Liver (tissue), 9 donors: ENCODE measurements around the gene ATAD1. TPM values are rescaled to one million over a fixed set of nuclear protein-coding genes. Genes with fewer than 3 reads are reported as not detected.

Experiments used
- DNase-seq: peaks from one replicate; pipeline ENCODE4 v3.0.0-alpha.2; 2017; ENCODE audit warnings: low spot score
- H3K27ac ChIP-seq, 2 donors: one replicate each; pipeline ENCODE4 v1.7.0; 2013; ENCODE audit warnings: inconsistent platforms in 2 of 2, low read length in 2 of 2, control low read depth in 1 of 2, low read depth in 1 of 2, mild to moderate bottlenecking in 1 of 2
- H3K27me3 ChIP-seq, 4 donors: one replicate each; pipeline versions ENCODE4 v1.6.1 to v1.7.0; 2013; ENCODE audit warnings: low read length in 3 of 4, inconsistent platforms in 1 of 4, mild to moderate bottlenecking in 1 of 4, moderate library complexity in 1 of 4; ENCODE audit not compliant: control insufficient read depth in 4 of 4, insufficient read depth in 4 of 4
- H3K36me3 ChIP-seq, 4 donors: one replicate each; pipeline versions ENCODE4 v1.6.1 to v1.7.0; 2013; ENCODE audit warnings: low read length in 3 of 4, mild to moderate bottlenecking in 3 of 4, low read depth in 1 of 4, moderate library complexity in 1 of 4; ENCODE audit not compliant: control insufficient read depth in 4 of 4, insufficient read depth in 3 of 4
- H3K4me1 ChIP-seq, 4 donors: one replicate each; pipeline versions ENCODE4 v1.6.1 to v1.7.0; 2013; ENCODE audit warnings: low read length in 3 of 4, mild to moderate bottlenecking in 3 of 4, moderate library complexity in 1 of 4; ENCODE audit not compliant: control insufficient read depth in 4 of 4, insufficient read depth in 4 of 4
- H3K4me3 ChIP-seq, 3 donors: one replicate each; pipeline versions ENCODE4 v1.6.1 to v1.7.0; 2013; ENCODE audit warnings: low read length in 3 of 3, control low read depth in 1 of 3, low read depth in 1 of 3, mild to moderate bottlenecking in 1 of 3
- H3K9ac ChIP-seq, 2 donors: one replicate each; pipeline ENCODE4 v1.7.0; 2013; ENCODE audit warnings: low read length in 2 of 2, mild to moderate bottlenecking in 2 of 2, moderate library complexity in 2 of 2, control low read depth in 1 of 2, low read depth in 1 of 2
- H3K9me3 ChIP-seq, 4 donors: one replicate each; pipeline versions ENCODE4 v1.6.1 to v1.7.0; 2013; ENCODE audit warnings: low read length in 3 of 4; ENCODE audit not compliant: control insufficient read depth in 4 of 4
- ATF3 ChIP-seq: IDR thresholded peaks from 2 replicates; pipeline ENCODE4 v1.6.1; 2016; ENCODE audit warnings: antibody characterized with exemption
- EGR1 ChIP-seq, 2 donors: IDR thresholded peaks; 2 replicates each; pipeline ENCODE4 v1.6.1; 2016 to 2018; ENCODE audit warnings: antibody characterized with exemption in 2 of 2, low read depth in 2 of 2
- FOXA1 ChIP-seq: IDR thresholded peaks from 2 replicates; pipeline ENCODE4 v1.6.1; 2016; ENCODE audit warnings: antibody characterized with exemption
- HNF4A ChIP-seq, 2 donors: conservative IDR thresholded peaks; 2 replicates each; pipeline ENCODE4 v1.6.1; 2016; ENCODE audit warnings: antibody characterized with exemption in 2 of 2, mild to moderate bottlenecking in 2 of 2
- HNF4G ChIP-seq: IDR thresholded peaks from 2 replicates; pipeline ENCODE4 v1.6.1; 2016; ENCODE audit warnings: antibody characterized with exemption
- JUND ChIP-seq, 2 donors: IDR thresholded peaks; 2 replicates each; pipeline ENCODE4 v1.6.1; 2016; ENCODE audit warnings: antibody characterized with exemption in 2 of 2
- NR2F2 ChIP-seq: IDR thresholded peaks from 2 replicates; pipeline ENCODE4 v1.6.1; 2016; ENCODE audit warnings: antibody characterized with exemption
- RAD21 ChIP-seq, 2 donors: IDR thresholded peaks; 2 replicates each; pipeline ENCODE4 v1.6.1; 2016; ENCODE audit warnings: antibody characterized with exemption in 2 of 2, mild to moderate bottlenecking in 2 of 2
- RXRA ChIP-seq, 2 donors: IDR thresholded peaks; 2 replicates each; pipeline ENCODE4 v1.6.1; 2017 to 2018; ENCODE audit warnings: antibody characterized with exemption in 2 of 2, mild to moderate bottlenecking in 1 of 2
- TAF1 ChIP-seq: conservative IDR thresholded peaks from 2 replicates; pipeline ENCODE4 v1.6.1; 2016; ENCODE audit warnings: antibody characterized with exemption, mild to moderate bottlenecking
- YY1 ChIP-seq: IDR thresholded peaks from 2 replicates; pipeline ENCODE4 v1.6.1; 2016; ENCODE audit warnings: antibody characterized with exemption, mild to moderate bottlenecking
- WGBS: extraction: QIAGEN DNeasy Blood & Tissue Kit; methylation state at CpG from one replicate; pipeline ENCODE4 v1.1.7; 2013; 5-methylcytosine and 5-hydroxymethylcytosine counted together
- polyA plus RNA-seq, 2 donors: library from polyadenylated mRNA; stranded (reverse) in 1 of 2; unstranded in 1 of 2; fragments of 200-250 nt in 1 of 2; fragments of >200 nt in 1 of 2; fragmentation: Nextera tagmentation in 1 of 2; extraction: Ambion mirVana in 1 of 2; gene quantifications; one replicate each; pipeline versions ENCODE4 v1.2.1 to v1.2.3, GENCODE V29; 2013 to 2015
- total RNA-seq, 2 donors: library from RNA; depleted of rRNA; stranded (reverse); fragments of >200 nt; gene quantifications; one replicate each; pipeline ENCODE4 v1.2.3, GENCODE V29; 2014
- TF ChIP-seq, protein P1 (sequence below): IDR thresholded peaks from 2 replicates; pipeline ENCODE4 v1.6.1; 2016; ENCODE audit warnings: antibody characterized with exemption, mild to moderate bottlenecking
- TF ChIP-seq, protein P2 (sequence below): fragments of 150-350 bp; IDR thresholded peaks from 2 replicates; pipeline ENCODE4 v1.5.1; 2017; ENCODE audit warnings: improper control_type of control experiment, low read depth, low read length; ENCODE audit not compliant: missing input control
- donor health status: healthy.
- donor health status: healthy.
- donor health status: healthy.
- donor health status: healthy.
- donor health status: healthy.

The ATAD1 gene
- total and polyA plus RNA-seq, 4 donors = 12.6 to 33.4 (median 13.1) TPM

DNA sequence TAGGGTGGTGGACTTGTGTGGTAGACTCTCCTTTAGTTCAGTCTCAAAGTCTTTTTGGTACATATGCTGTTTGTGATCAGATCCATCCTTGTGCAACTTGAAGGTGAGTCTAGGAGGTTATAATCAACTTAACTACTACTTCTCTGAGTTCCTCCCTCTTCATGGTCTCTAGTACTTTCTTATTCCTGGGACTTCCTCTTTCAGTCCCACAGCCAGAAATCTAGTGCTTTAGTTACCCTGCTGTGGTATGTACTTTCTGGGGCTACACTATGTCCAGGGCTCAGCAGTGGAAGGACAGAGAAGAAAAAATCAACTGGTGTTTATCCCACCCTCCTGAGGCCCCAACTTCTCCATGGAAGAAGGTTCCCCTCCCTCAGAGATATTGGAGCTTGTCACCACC is 19.4 kb upstream of the ATAD1 start:
- no peak for DNase-seq
- no peak overlapping the region for H3K27ac ChIP-seq
- no peaks in the 10 kb centered on the region for H3K4me1 ChIP-seq
- TF ChIP-seq NR2F2 = no peak
- TF ChIP-seq, protein P1, sequence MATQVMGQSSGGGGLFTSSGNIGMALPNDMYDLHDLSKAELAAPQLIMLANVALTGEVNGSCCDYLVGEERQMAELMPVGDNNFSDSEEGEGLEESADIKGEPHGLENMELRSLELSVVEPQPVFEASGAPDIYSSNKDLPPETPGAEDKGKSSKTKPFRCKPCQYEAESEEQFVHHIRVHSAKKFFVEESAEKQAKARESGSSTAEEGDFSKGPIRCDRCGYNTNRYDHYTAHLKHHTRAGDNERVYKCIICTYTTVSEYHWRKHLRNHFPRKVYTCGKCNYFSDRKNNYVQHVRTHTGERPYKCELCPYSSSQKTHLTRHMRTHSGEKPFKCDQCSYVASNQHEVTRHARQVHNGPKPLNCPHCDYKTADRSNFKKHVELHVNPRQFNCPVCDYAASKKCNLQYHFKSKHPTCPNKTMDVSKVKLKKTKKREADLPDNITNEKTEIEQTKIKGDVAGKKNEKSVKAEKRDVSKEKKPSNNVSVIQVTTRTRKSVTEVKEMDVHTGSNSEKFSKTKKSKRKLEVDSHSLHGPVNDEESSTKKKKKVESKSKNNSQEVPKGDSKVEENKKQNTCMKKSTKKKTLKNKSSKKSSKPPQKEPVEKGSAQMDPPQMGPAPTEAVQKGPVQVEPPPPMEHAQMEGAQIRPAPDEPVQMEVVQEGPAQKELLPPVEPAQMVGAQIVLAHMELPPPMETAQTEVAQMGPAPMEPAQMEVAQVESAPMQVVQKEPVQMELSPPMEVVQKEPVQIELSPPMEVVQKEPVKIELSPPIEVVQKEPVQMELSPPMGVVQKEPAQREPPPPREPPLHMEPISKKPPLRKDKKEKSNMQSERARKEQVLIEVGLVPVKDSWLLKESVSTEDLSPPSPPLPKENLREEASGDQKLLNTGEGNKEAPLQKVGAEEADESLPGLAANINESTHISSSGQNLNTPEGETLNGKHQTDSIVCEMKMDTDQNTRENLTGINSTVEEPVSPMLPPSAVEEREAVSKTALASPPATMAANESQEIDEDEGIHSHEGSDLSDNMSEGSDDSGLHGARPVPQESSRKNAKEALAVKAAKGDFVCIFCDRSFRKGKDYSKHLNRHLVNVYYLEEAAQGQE = no peak
- TF ChIP-seq, protein P2, sequence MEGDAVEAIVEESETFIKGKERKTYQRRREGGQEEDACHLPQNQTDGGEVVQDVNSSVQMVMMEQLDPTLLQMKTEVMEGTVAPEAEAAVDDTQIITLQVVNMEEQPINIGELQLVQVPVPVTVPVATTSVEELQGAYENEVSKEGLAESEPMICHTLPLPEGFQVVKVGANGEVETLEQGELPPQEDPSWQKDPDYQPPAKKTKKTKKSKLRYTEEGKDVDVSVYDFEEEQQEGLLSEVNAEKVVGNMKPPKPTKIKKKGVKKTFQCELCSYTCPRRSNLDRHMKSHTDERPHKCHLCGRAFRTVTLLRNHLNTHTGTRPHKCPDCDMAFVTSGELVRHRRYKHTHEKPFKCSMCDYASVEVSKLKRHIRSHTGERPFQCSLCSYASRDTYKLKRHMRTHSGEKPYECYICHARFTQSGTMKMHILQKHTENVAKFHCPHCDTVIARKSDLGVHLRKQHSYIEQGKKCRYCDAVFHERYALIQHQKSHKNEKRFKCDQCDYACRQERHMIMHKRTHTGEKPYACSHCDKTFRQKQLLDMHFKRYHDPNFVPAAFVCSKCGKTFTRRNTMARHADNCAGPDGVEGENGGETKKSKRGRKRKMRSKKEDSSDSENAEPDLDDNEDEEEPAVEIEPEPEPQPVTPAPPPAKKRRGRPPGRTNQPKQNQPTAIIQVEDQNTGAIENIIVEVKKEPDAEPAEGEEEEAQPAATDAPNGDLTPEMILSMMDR = no peak
- no peaks in the 10 kb centered on the region for H3K36me3 ChIP-seq
- no peaks in the 10 kb centered on the region for H3K9me3 ChIP-seq
- no peaks in the 10 kb centered on the region for H3K27me3 ChIP-seq
- H3K9ac ChIP-seq = no peak overlapping the region
- no peak overlapping the region for H3K4me3 ChIP-seq

GRCh38 chr10:87836098-87836497 is 18.1 kb upstream of the ATAD1 start:
- 85% methylated on average over 4 of the region's 4 CpGs for WGBS
- Histone ChIP-seq H3K9me3 (no peaks in the 10 kb centered on the region), H3K9ac (no peak overlapping the region), H3K4me1 (no peaks in the 10 kb centered on the region), H3K27ac (no peak overlapping the region), H3K36me3 (no peaks in the 10 kb centered on the region), H3K27me3 (no peaks in the 10 kb centered on the region), H3K4me3 (no peak overlapping the region)
- no peak for DNase-seq
- TF ChIP-seq YY1 = no peak
- TF ChIP-seq JUND (IDR thresholded peaks at IDR 0.05) = no peak
- TF ChIP-seq HNF4A (conservative IDR thresholded peaks at IDR 0.05) = no peak
- TF ChIP-seq HNF4G = no peak
- TF ChIP-seq, protein P1 = no peak
- no peak for TF ChIP-seq FOXA1
- TF ChIP-seq RXRA (IDR thresholded peaks at IDR 0.05) = no peak
- TF ChIP-seq ATF3 = no peak
- TF ChIP-seq EGR1 (IDR thresholded peaks at IDR 0.05; ENCODE audit: low read depth in 2 of 2) = no peak
- no peak for TF ChIP-seq RAD21 (IDR thresholded peaks at IDR 0.05)
- no peak for TF ChIP-seq TAF1
